Measurements from ENCODE around the gene EN2.

EN2 gene

GRCh38 chr7:155424301-155425010 lies 33.5 kb upstream of the EN2 start:
- peaks cover 0 to 52% of the 10 kb centered on the region in 2 donors for H3K27me3 ChIP-seq
- no peak for DNase-seq
- H3K9me3 ChIP-seq, result no peaks in the 10 kb centered on the region
- no peaks in the 10 kb centered on the region for H3K4me1 ChIP-seq
- no peak overlapping the region for H3K4me3 ChIP-seq
- TF ChIP-seq, protein P1, sequence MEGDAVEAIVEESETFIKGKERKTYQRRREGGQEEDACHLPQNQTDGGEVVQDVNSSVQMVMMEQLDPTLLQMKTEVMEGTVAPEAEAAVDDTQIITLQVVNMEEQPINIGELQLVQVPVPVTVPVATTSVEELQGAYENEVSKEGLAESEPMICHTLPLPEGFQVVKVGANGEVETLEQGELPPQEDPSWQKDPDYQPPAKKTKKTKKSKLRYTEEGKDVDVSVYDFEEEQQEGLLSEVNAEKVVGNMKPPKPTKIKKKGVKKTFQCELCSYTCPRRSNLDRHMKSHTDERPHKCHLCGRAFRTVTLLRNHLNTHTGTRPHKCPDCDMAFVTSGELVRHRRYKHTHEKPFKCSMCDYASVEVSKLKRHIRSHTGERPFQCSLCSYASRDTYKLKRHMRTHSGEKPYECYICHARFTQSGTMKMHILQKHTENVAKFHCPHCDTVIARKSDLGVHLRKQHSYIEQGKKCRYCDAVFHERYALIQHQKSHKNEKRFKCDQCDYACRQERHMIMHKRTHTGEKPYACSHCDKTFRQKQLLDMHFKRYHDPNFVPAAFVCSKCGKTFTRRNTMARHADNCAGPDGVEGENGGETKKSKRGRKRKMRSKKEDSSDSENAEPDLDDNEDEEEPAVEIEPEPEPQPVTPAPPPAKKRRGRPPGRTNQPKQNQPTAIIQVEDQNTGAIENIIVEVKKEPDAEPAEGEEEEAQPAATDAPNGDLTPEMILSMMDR (IDR thresholded peaks at IDR 0.05), result no peak
- intact Hi-C loops (cut with DNase I; ENCODE audit: low total_unique reads), result no loop called here
- no peak overlapping the region for H3K27ac ChIP-seq
- no peaks in the 10 kb centered on the region for H3K36me3 ChIP-seq

DNA sequence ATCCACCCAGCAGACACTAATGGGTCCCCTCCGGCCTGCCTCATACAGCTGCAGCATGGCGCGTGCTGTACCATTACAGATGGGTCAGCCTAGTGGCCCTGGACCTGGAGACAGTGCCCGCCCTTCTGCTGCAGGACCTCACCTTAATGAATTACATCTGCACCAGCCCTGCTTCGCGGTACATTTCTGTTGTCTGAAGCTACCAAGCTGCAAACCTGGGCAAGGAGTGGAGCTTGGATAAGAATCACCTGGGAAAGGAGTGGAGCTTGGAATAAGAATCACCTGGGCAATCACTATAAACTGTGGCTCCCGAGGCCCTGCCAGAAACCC lies 33.0 kb upstream of the EN2 start:
- DNase-seq, result no peak
- Histone ChIP-seq H3K36me3 (no peaks in the 10 kb centered on the region), H3K27me3 (peaks cover 0 to 57% of the 10 kb centered on the region in 2 donors), H3K27ac (no peak overlapping the region), H3K9me3 (no peaks in the 10 kb centered on the region), H3K4me1 (no peaks in the 10 kb centered on the region), H3K4me3 (no peak overlapping the region)
- TF ChIP-seq, protein P1 (IDR thresholded peaks at IDR 0.05), result no peak
- intact Hi-C loops (cut with DNase I; ENCODE audit: low total_unique reads), result no loop called here

GRCh38 chr7:155425887-155426286 lies 32.0 kb upstream of the EN2 start:
- DNase-seq, result no peak
- no peaks in the 10 kb centered on the region for H3K36me3 ChIP-seq

GRCh38 chr7:155426543-155427410 lies 31.2 kb upstream of the EN2 start:
- no peaks in the 10 kb centered on the region for H3K9me3 ChIP-seq
- no peak for DNase-seq
- intact Hi-C loops (cut with DNase I; ENCODE audit: low total_unique reads), result no loop called here
- no peaks in the 10 kb centered on the region for H3K36me3 ChIP-seq
- peaks cover 0 to 64% of the 10 kb centered on the region in 2 donors for H3K27me3 ChIP-seq
- no peaks in the 10 kb centered on the region for H3K4me1 ChIP-seq
- TF ChIP-seq, protein P1 (IDR thresholded peaks at IDR 0.05), result no peak
- no peak overlapping the region for H3K27ac ChIP-seq
- H3K4me3 ChIP-seq, result no peak overlapping the region

More at GRCh38 chr7:155425887-155426286, 32.0 kb upstream of the EN2 start:
- no peak overlapping the region for H3K27ac ChIP-seq
- TF ChIP-seq, protein P1 (IDR thresholded peaks at IDR 0.05), result no peak
- peaks cover 0 to 65% of the 10 kb centered on the region in 2 donors for H3K27me3 ChIP-seq
- intact Hi-C loops (cut with DNase I; ENCODE audit: low total_unique reads), result no loop called here
- no peaks in the 10 kb centered on the region for H3K9me3 ChIP-seq
- H3K4me1 ChIP-seq, result no peaks in the 10 kb centered on the region
- H3K4me3 ChIP-seq, result no peak overlapping the region

DNA sequence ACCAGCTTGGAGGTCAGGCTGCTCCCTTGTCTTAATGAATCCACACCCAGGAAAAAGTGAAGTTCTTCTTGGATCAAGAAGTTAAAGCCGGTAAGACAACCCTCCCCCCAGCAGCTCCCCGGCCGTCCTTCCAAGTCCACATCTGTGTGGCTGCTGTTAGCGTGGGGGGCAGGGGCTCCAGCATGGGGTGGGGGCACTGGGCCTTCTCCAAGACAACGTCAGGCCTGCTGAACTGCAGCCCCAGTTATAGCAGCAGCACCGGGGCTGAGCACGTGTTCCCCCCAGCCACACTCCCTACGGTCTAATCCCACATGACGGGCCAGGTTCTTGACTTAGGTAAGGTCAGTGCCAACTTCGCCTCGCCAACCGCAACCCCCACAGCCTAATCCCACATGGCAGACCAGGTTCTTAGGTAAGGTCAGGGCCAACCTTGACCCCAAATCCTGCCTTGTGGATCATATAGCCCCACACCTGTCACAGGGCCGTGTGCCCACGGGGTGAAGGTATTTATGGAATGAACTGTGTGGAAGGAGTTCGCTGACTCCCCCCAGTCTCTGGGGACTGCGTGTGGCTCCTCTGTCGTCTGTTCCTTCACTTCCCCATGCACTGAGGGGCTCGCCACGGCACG lies 30.4 kb upstream of the EN2 start:
- Histone ChIP-seq H3K27ac (no peak overlapping the region), H3K4me3 (no peak overlapping the region), H3K27me3 (peaks cover 0 to 59% of the 10 kb centered on the region in 2 donors), H3K4me1 (no peaks in the 10 kb centered on the region), H3K9me3 (no peaks in the 10 kb centered on the region), H3K36me3 (no peaks in the 10 kb centered on the region)
- intact Hi-C loops (cut with DNase I; ENCODE audit: low total_unique reads), result no loop called here
- TF ChIP-seq, protein P1 (IDR thresholded peaks at IDR 0.05), result no peak
- no peak for DNase-seq
